C4-2B (cell line): ENCODE data around the gene RPS8.

ENCODE experiments used
- H3K27ac ChIP-seq: fragments of 450-650 bp; 2 replicates; pipeline ENCODE4 v1.5.1; 2017
- CTCF ChIP-seq: fragments of 450-650 bp; conservative IDR thresholded peaks from 2 replicates; pipeline ENCODE4 v1.5.1; 2017; ENCODE audit warnings: mild to moderate bottlenecking
- ZFX ChIP-seq: fragments of 450-650 bp; IDR thresholded peaks from 2 replicates; pipeline ENCODE4 v1.6.1; 2017

The RPS8 gene

GRCh38 chr1:44776730-44777068 lies 1.4 kb downstream of the RPS8 start:
- peak overlapping the region; percentile 94 for H3K27ac ChIP-seq
- TF ChIP-seq ZFX = no peak
- no peak for TF ChIP-seq CTCF

- TF ChIP-seq ZFX (no peak), CTCF (no peak)
- H3K27ac ChIP-seq = peak overlapping the region; percentile 94
Observed at GRCh38 chr1:44777547-44777946, 2.2 kb downstream of the RPS8 start.

- peak overlapping the region; percentile 94 for H3K27ac ChIP-seq
- TF ChIP-seq CTCF (no peak), ZFX (no peak)
Observed at GRCh38 chr1:44777969-44778635, 2.8 kb downstream of the RPS8 start.

GRCh38 chr1:44778705-44779576 lies 3.6 kb downstream of the RPS8 start:
- no peak overlapping the region for H3K27ac ChIP-seq
- TF ChIP-seq CTCF (no peak), ZFX (no peak)

- no peak for TF ChIP-seq CTCF
- no peak for TF ChIP-seq ZFX
- no peak overlapping the region for H3K27ac ChIP-seq
Observed at GRCh38 chr1:44780583-44781121, 5.3 kb downstream of the RPS8 start.

GRCh38 chr1:44783697-44784093 lies 8.4 kb downstream of the RPS8 start:
- TF ChIP-seq CTCF = no peak
- TF ChIP-seq ZFX = no peak
- peak overlapping the region; percentile 18; the same call in 1 of the 2 replicates for H3K27ac ChIP-seq
